HCT116 (cell line): ENCODE results near the gene IL36G. TPM values are rescaled to one million over a fixed set of nuclear protein-coding genes. Genes with fewer than 3 reads are reported as not detected.

Experiments used
- ATAC-seq: fragments of 200-7000 bp; cut with Tn5 transposase; 2 replicates; pipeline ENCODE4 v1.9.1; 2020; ENCODE audit warnings: mild to moderate bottlenecking, moderate library complexity
- BruUV-seq: library from RNA; stranded (reverse); fragments of 400-500 nt; replicated peaks from 2 replicates; lab custom pipeline; 2021; lab: Mats Ljungman, UMichigan
- CTCF ChIA-PET: fragments of 300-600 bp; sonication (Branson Sonifier 250); formaldehyde crosslinking; loops from one replicate; lab custom pipeline; 2021; ENCODE audit warnings: antibody characterized with exemption; lab: Charles Lee
- POLR2A ChIA-PET: fragments of 300-600, 350-600 bp; sonication (Branson Sonifier 250); formaldehyde crosslinking; loops from one replicate; lab custom pipeline; 2021; ENCODE audit warnings: antibody characterized with exemption; lab: Charles Lee
- RAD21 ChIA-PET, 2 experiments: fragments of 300-600 bp; sonication (Branson Sonifier 250); formaldehyde crosslinking; loops; one replicate each; lab custom pipeline; 2023; ENCODE audit warnings: low total read pairs in 2 of 2; ENCODE audit not compliant: uncharacterized antibody in 2 of 2, unreplicated experiment in 2 of 2, low non-redundant PET in 1 of 2; lab: Charles Lee
- DNase-seq: peaks from one replicate; pipeline ENCODE4 v3.0.0-alpha.2; 2010; ENCODE audit warnings: low read depth, low spot score
- H2AFZ ChIP-seq: fragments of 200-600 bp; shearing (Covaris generic), sonication (generic); 2 replicates; pipeline ENCODE4 v1.6.1; 2017; ENCODE audit warnings: low read depth, mixed run types, mixed read lengths, antibody characterized with exemption, low read length; ENCODE audit not compliant: poor library complexity, severe bottlenecking
- H3K27ac ChIP-seq: 2 replicates; pipeline ENCODE4 v1.5.1; 2012; ENCODE audit warnings: low read depth, low read length
- H3K27me3 ChIP-seq: fragments of 200-600 bp; sonication (generic); 2 replicates; pipeline ENCODE4 v1.6.1; 2016; ENCODE audit warnings: mixed run types, low read length, mixed read lengths; ENCODE audit not compliant: insufficient read depth
- H3K36me3 ChIP-seq, 2 experiments: fragments of 200-500 bp in 1 of 2; fragments of 200-600 bp in 1 of 2; sonication (Bioruptor generic) in 1 of 2; sonication (generic) in 1 of 2; 2 replicates each; pipeline versions ENCODE4 v1.5.1 to v1.6.1; 2014 to 2016; ENCODE audit warnings: low read length in 2 of 2, inconsistent platforms in 1 of 2, mixed read lengths in 1 of 2, mixed run types in 1 of 2; ENCODE audit not compliant: insufficient read depth in 2 of 2, control insufficient read depth in 1 of 2
- H3K4me1 ChIP-seq, 2 experiments: fragments of 200-600 bp in 1 of 2; sonication (generic) in 1 of 2; 2 replicates each; pipeline versions ENCODE4 v1.5.1 to v1.6.1; 2012 to 2017; ENCODE audit warnings: low read length in 2 of 2, inconsistent platforms in 1 of 2, mild to moderate bottlenecking in 1 of 2, mixed read lengths in 1 of 2, mixed run types in 1 of 2, moderate library complexity in 1 of 2; ENCODE audit not compliant: insufficient read depth in 2 of 2, control insufficient read depth in 1 of 2
- H3K4me2 ChIP-seq: fragments of 200-600 bp; sonication (generic); 2 replicates; pipeline ENCODE4 v1.6.1; 2017; ENCODE audit warnings: mixed run types, low read length, mixed read lengths
- H3K4me3 ChIP-seq, 2 experiments: fragments of 200-600 bp in 1 of 2; sonication (generic) in 1 of 2; replicated peaks in 1 of 2; 2 replicates each; pipeline ENCODE4 v1.5.1; 2011 to 2016; ENCODE audit warnings: low read length in 2 of 2, control low read depth in 1 of 2, low read depth in 1 of 2, mild to moderate bottlenecking in 1 of 2, mixed read lengths in 1 of 2, mixed run types in 1 of 2
- H3K79me2 ChIP-seq: fragments of 200-600 bp; sonication (generic); 2 replicates; pipeline ENCODE4 v1.6.1; 2017; ENCODE audit warnings: mild to moderate bottlenecking, mixed run types, low read length, moderate library complexity, mixed read lengths; ENCODE audit not compliant: insufficient read depth
- H3K9ac ChIP-seq: fragments of 200-600 bp; sonication (generic); 2 replicates; pipeline ENCODE4 v1.6.1; 2016; ENCODE audit warnings: low read length, mixed read lengths
- H3K9me2 ChIP-seq: fragments of 200-600 bp; sonication (generic), shearing (Covaris generic); 2 replicates; pipeline ENCODE4 v1.6.1; 2017; ENCODE audit warnings: mixed run types, mild to moderate bottlenecking, moderate library complexity; ENCODE audit not compliant: insufficient read depth
- H3K9me3 ChIP-seq, 2 experiments: fragments of 200-500 bp in 1 of 2; fragments of 200-600 bp in 1 of 2; sonication (Bioruptor generic) in 1 of 2; sonication (generic) in 1 of 2; 2 replicates each; pipeline ENCODE4 v1.6.1; 2014 to 2017; ENCODE audit warnings: low read length in 2 of 2, mixed read lengths in 2 of 2, inconsistent platforms in 1 of 2, low read depth in 1 of 2, mild to moderate bottlenecking in 1 of 2, mixed run types in 1 of 2, moderate library complexity in 1 of 2; ENCODE audit not compliant: control insufficient read depth in 1 of 2, insufficient read depth in 1 of 2
- H4K20me1 ChIP-seq: fragments of 200-600 bp; sonication (generic), shearing (Covaris generic); 2 replicates; pipeline ENCODE4 v1.6.1; 2017; ENCODE audit warnings: mixed run types, mild to moderate bottlenecking, moderate library complexity; ENCODE audit not compliant: insufficient read depth
- ATF3 ChIP-seq: IDR thresholded peaks from 2 replicates; pipeline ENCODE4 v1.6.1; 2012
- CBX3 ChIP-seq: IDR thresholded peaks from 2 replicates; pipeline ENCODE4 v1.6.1; 2012; ENCODE audit warnings: low read depth
- ELF1 ChIP-seq: IDR thresholded peaks from 2 replicates; pipeline ENCODE4 v1.6.1; 2012; ENCODE audit warnings: low read depth, borderline replicate concordance
- FOSL1 ChIP-seq: IDR thresholded peaks from 2 replicates; pipeline ENCODE4 v1.6.1; 2012; ENCODE audit warnings: low read depth
- JUND ChIP-seq: IDR thresholded peaks from 2 replicates; pipeline ENCODE4 v1.6.1; 2012
- POLR2A ChIP-seq: IDR thresholded peaks from 2 replicates; pipeline ENCODE4 v1.7.0; 2011; ENCODE audit warnings: borderline replicate concordance; ENCODE audit not compliant: insufficient read depth, insufficient read length; ENCODE audit errors: extremely low read depth
- SIN3A ChIP-seq: IDR thresholded peaks from 2 replicates; pipeline ENCODE4 v1.6.1; 2012; ENCODE audit warnings: low read depth
- SP1 ChIP-seq: IDR thresholded peaks from 2 replicates; pipeline ENCODE4 v1.6.1; 2012; ENCODE audit warnings: low read depth
- SRF ChIP-seq: IDR thresholded peaks from 2 replicates; pipeline ENCODE4 v1.6.1; 2012; ENCODE audit warnings: low read depth
- TCF7L2 ChIP-seq: IDR thresholded peaks from 2 replicates; pipeline ENCODE4 v1.7.0; 2011; ENCODE audit warnings: borderline replicate concordance, inconsistent platforms; ENCODE audit not compliant: insufficient read depth, insufficient read length; ENCODE audit errors: extremely low read depth
- ZFX ChIP-seq: fragments of 450-650 bp; IDR thresholded peaks from 2 replicates; pipeline ENCODE4 v1.6.1; 2017
- intact Hi-C: fragments of 100-400 bp; cut with micrococcal nuclease; formaldehyde crosslinking; loops from 2 replicates; pipeline ENCODE4 v1.10.0; 2022
- total RNA-seq: library from RNA; stranded (reverse); gene quantifications from one replicate; pipeline ENCODE4 v1.2.1, GENCODE V29; 2021; ENCODE audit not compliant: unreplicated experiment
- TF ChIP-seq, protein P1 (sequence below), 3 experiments: fragments of 200-600 bp in 1 of 3; sonication (generic) in 1 of 3; IDR thresholded peaks in 2 of 3; conservative IDR thresholded peaks in 1 of 3; 2 replicates each; pipeline ENCODE4 v1.5.1; 2012 to 2017; ENCODE audit warnings: low read depth in 2 of 3, low read length in 2 of 3, antibody characterized with exemption in 1 of 3, borderline replicate concordance in 1 of 3, control low read depth in 1 of 3, mild to moderate bottlenecking in 1 of 3, mixed read lengths in 1 of 3, mixed run types in 1 of 3, moderate library complexity in 1 of 3; ENCODE audit not compliant: insufficient read depth in 1 of 3
- TF ChIP-seq, protein P2 (sequence below): IDR thresholded peaks from 2 replicates; pipeline ENCODE4 v1.6.1; 2012

Gene IL36G
- total RNA-seq, 1 experiment from 2014 or later = not detected

DNA sequence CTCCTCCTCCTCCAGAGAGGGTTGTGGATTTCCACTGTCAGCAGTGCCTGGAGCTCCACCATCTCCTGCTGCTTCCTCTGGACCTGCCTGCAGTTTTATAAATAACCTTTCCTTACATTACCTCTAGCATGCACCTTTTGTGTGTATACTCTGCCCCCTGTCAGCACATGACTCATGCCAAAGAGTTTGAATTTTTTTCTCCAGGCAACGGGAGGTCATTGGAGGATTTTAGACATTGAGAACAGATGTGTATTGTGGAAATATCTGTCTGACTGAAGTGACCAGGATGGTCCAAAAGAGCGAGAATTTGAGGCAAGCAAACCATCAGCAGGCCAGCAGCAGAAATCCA, 35.2 kb upstream of the IL36G start:
- Histone ChIP-seq H3K36me3 (no peaks in the 10 kb centered on the region), H2AFZ (no peak overlapping the region), H3K4me2 (no peak overlapping the region)
- TF ChIP-seq ATF3 (no peak), POLR2A (no peak), CBX3 (no peak), FOSL1 (no peak), ELF1 (no peak), TCF7L2 (no peak), SRF (no peak), ZFX (no peak), JUND (no peak), SP1 (no peak), SIN3A (no peak)
- TF ChIP-seq, protein P1, sequence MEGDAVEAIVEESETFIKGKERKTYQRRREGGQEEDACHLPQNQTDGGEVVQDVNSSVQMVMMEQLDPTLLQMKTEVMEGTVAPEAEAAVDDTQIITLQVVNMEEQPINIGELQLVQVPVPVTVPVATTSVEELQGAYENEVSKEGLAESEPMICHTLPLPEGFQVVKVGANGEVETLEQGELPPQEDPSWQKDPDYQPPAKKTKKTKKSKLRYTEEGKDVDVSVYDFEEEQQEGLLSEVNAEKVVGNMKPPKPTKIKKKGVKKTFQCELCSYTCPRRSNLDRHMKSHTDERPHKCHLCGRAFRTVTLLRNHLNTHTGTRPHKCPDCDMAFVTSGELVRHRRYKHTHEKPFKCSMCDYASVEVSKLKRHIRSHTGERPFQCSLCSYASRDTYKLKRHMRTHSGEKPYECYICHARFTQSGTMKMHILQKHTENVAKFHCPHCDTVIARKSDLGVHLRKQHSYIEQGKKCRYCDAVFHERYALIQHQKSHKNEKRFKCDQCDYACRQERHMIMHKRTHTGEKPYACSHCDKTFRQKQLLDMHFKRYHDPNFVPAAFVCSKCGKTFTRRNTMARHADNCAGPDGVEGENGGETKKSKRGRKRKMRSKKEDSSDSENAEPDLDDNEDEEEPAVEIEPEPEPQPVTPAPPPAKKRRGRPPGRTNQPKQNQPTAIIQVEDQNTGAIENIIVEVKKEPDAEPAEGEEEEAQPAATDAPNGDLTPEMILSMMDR (IDR thresholded peaks at IDR 0.05 in 2 of 3, conservative IDR thresholded peaks at IDR 0.05 in 1 of 3; ENCODE audit: borderline replicate concordance in 1 of 3, insufficient read depth in 1 of 3, low read depth in 2 of 3, low read length in 2 of 3) = no peak
- TF ChIP-seq, protein P2, sequence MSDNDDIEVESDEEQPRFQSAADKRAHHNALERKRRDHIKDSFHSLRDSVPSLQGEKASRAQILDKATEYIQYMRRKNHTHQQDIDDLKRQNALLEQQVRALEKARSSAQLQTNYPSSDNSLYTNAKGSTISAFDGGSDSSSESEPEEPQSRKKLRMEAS = no peak
- TF ChIP-seq, all 23 proteins: peak for 0
- no peak overlapping the region for H3K27ac ChIP-seq
- DNase-seq (no peak), ATAC-seq (no peak)
- H3K4me1 ChIP-seq = peaks cover 5 to 17% of the 10 kb centered on the region in 2 experiments
- no TSS peak for BruUV-seq
- H3K9me2 ChIP-seq = no peaks in the 10 kb centered on the region
- H3K9me3 ChIP-seq = peaks cover 6 to 10% of the 10 kb centered on the region in 2 experiments; a peak in 3 of 4 replicates
- no peaks in the 10 kb centered on the region for H3K79me2 ChIP-seq
- H3K27me3 ChIP-seq = no peaks in the 10 kb centered on the region
- intact Hi-C loops = no loop called here
- H3K9ac ChIP-seq = no peak overlapping the region
- CTCF ChIA-PET = interaction anchor here (1.0 to 4.8 kb wide), 19 partner anchors 11 to 317 kb away, joined by 3 to 86 read pairs (median 8); partner anchors contain the start of gene SLC20A1
- POLR2A ChIA-PET = no interaction called here
- H3K4me3 ChIP-seq = no peak overlapping the region
- no peaks in the 10 kb centered on the region for H4K20me1 ChIP-seq
- RAD21 ChIA-PET = interaction anchor here in 1 of 2 experiments (1.5 to 2.3 kb wide), 2 partner anchors 194 to 216 kb away, joined by 8 to 11 read pairs; no protein-coding TSS in a partner anchor
